Fibroblast of villous mesenchyme (primary cell): Measurements from ENCODE around the gene TXNL1. TPM values are rescaled to one million over a fixed set of nuclear protein-coding genes. Genes with fewer than 3 reads are reported as not detected.

Experiments
- DNase-seq: peaks from one replicate; pipeline ENCODE4 v3.0.0-alpha.2; 2010; ENCODE audit warnings: low read depth
- H3K4me3 ChIP-seq: 2 replicates; pipeline ENCODE4 v1.5.1; 2011; ENCODE audit warnings: low read depth, mild to moderate bottlenecking, low read length
- total RNA-seq: library from RNA; depleted of rRNA; stranded (reverse); fragments of >200 nt; gene quantifications from 2 replicates; pipeline ENCODE4 v1.2.3, GENCODE V29; 2012
- TF ChIP-seq, protein P1 (sequence below): IDR thresholded peaks from 2 replicates; pipeline ENCODE4 v1.5.1; 2012; ENCODE audit warnings: low read depth, mild to moderate bottlenecking, low read length; ENCODE audit not compliant: insufficient read depth

The TXNL1 gene
- total RNA-seq, 1 donor, result 33.2 TPM

DNA sequence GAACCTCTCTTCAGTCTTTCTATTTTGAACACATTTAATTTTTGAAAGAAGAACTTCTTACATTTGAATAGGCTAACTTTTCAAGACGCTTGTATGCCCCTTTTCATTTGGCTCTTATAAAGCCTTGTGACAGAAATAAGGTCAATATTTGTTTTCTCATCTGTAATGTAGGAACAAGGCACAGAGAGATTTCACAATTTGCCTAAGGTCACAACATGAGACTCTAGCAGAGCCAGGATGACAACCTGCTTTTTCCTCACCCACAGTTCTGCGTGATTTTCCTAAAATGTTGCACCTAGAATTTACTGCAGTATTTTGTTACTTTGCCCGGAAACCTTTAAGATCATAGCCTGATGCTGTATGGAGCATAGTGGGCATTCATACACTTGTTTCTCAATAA is 67.4 kb downstream of the TXNL1 start:
- DNase-seq, result no peak
- TF ChIP-seq, protein P1, sequence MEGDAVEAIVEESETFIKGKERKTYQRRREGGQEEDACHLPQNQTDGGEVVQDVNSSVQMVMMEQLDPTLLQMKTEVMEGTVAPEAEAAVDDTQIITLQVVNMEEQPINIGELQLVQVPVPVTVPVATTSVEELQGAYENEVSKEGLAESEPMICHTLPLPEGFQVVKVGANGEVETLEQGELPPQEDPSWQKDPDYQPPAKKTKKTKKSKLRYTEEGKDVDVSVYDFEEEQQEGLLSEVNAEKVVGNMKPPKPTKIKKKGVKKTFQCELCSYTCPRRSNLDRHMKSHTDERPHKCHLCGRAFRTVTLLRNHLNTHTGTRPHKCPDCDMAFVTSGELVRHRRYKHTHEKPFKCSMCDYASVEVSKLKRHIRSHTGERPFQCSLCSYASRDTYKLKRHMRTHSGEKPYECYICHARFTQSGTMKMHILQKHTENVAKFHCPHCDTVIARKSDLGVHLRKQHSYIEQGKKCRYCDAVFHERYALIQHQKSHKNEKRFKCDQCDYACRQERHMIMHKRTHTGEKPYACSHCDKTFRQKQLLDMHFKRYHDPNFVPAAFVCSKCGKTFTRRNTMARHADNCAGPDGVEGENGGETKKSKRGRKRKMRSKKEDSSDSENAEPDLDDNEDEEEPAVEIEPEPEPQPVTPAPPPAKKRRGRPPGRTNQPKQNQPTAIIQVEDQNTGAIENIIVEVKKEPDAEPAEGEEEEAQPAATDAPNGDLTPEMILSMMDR, result no peak
- H3K4me3 ChIP-seq, result no peak overlapping the region

DNA sequence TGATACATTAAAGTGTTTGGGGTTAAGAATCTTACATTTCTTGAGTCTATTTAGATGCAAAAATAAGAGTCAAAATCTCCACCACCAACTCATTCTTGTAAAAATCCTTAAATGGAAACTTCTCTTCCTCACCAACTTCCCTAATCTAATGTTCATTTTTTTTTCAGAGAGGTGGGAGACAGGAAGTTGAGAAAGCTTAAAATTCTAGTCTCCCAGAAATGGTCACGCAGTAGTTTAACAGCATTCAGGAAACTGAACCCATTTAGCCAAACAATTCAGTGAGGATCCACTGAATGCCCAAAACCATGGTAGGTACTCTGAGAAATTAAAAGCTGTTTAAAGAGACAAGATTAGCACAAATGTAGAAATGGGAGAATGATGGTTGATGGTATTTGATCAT is 69.0 kb downstream of the TXNL1 start:
- TF ChIP-seq, protein P1, result no peak
- no peak for DNase-seq
- H3K4me3 ChIP-seq, result no peak overlapping the region

DNA sequence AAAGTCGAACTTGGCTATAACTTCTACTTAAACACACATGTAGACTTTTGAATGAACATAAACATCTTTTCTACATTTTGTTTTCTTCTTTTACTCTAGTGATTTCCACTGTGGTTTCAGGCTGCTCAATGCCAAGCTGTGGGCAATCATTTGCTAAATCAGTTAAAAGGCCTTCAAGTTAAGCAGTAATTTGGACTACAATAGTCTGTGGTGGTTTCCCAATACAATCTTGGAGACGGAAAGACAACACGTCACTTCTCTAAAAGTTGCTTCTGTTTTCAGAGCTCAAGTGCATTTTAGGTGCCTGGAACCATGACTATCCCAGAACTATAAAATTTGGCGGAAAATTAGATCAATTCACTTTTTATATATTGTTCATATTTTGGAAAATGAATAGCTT is 69.4 kb downstream of the TXNL1 start:
- TF ChIP-seq, protein P1, result no peak
- DNase-seq, result no peak
- no peak overlapping the region for H3K4me3 ChIP-seq

DNA sequence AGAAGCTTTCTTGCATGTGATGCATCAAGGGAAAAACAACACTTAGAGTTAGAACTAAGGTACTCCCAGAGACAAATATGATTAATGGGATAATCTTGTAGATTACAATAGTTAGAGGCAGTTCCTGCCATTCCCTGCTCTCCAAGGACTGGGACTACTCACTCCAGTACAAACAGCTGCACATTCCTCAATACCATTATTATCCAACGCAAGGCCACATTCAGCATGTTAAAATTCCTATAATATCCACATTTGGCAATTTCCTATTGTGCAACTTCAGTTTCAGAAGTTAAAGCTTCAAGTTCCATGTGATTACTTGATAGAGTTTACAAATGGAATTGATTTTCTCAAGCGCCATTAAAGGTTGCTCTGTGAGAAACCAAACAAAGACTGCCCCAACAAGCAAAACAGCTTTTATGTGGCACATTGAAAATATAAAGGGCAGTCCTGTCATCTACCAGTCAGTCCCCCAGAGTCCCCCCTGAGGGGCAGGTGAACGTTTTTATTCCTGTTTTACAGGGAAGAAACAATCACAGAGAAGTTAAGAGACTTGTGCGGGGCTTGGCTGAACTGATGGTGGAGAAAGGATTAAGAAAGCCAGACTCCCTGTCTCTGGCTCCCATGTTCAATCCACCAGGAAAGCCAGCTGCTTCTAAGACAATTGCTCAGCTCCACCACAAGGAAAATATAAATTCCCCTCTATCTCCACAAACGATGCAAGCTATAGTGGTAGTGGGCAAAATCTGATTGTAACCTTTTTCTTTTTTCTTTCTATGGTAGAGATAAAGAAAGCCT is 72.6 kb downstream of the TXNL1 start:
- TF ChIP-seq, protein P1, result no peak
- peak; percentile 94 for DNase-seq
- H3K4me3 ChIP-seq, result no peak overlapping the region

DNA sequence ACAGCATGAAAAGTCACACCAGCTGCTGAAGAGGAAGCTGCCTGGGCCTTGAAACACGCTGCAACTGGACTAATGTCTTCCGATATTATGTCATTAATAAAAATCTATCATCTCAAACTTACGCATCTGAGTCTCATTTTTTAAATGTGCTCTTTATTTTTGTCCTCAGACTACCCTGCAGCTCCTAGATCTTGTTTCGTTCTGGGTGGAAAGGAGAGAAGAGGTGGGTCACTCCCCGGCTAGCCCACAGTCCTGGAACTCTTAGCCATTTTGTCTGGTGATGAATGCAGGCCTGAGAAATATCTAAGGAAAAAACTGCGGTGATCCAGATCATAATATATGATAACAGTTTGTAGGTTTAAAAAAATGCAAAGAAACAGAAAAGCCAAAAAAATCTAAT is 73.3 kb downstream of the TXNL1 start:
- no peak overlapping the region for H3K4me3 ChIP-seq
- DNase-seq, result no peak
- TF ChIP-seq, protein P1, result no peak

DNA sequence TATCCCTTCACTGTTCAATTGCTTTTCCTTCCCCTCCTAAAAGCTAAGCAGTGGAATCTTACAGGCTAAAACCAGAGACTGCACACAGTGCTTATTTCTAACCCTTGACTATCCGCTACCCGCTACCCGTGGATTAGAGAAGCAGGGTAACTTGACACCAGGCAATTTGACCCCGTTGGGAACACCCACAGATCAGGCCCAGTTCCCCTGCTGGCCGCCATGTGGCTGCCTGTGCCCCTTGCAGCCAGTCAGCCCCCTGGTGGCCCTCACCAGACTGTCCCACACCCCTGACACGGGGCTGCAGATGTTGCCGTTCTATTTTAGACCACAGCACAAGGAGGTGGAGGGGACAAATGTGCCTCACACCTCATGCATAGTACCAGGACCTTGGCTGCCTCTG is 74.8 kb downstream of the TXNL1 start:
- H3K4me3 ChIP-seq, result no peak overlapping the region
- TF ChIP-seq, protein P1, result peak; percentile 15
- DNase-seq, result no peak

DNA sequence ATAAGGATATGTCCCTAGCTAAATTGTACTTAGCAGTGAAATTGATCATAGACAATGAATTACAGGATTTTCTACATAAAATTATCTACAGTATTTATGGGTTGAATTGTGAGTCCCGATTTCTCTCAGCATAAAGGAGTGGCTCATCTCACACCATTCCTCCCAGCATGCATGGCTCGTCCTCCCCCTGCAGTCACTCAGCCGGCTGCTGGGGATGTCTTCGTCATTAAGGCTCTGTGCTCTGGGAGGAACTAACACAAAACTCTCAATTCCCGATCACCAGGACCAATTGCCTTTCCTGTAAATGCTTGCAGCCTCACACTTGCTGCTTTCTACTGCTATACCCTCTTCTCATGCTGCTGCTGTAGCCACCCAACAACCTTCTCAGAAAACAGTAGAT is 75.9 kb downstream of the TXNL1 start:
- TF ChIP-seq, protein P1, result no peak
- H3K4me3 ChIP-seq, result no peak overlapping the region
- no peak for DNase-seq
